Stomach (tissue), 9 donors: ENCODE data around the gene FBXW11. TPM values are rescaled to one million over a fixed set of nuclear protein-coding genes. Genes with fewer than 3 reads are reported as not detected.

Source experiments
- DNase-seq, 2 donors: peaks; one replicate each; pipeline versions ENCODE4 v3.0.0 to v3.0.0-alpha.2; 2013 to 2019
- H3K27ac ChIP-seq, 5 donors: fragments of 200-600 bp in 4 of 5; sonication (generic) in 4 of 5; one replicate each; pipeline ENCODE4 v1.5.1; 2013 to 2019; ENCODE audit warnings: mild to moderate bottlenecking in 1 of 5, moderate library complexity in 1 of 5
- H3K27me3 ChIP-seq, 3 donors: fragments of 200-600 bp; sonication (generic); one replicate each; pipeline ENCODE4 v1.5.1; 2017 to 2019; ENCODE audit warnings: mixed run types in 1 of 3
- H3K36me3 ChIP-seq, 4 donors: fragments of 200-600 bp; sonication (generic); 1 replicate in 3 of 4; 2 replicates in 1 of 4; pipeline ENCODE4 v1.5.1; 2016 to 2019
- H3K4me1 ChIP-seq, 4 donors: fragments of 200-600 bp; sonication (generic); one replicate each; pipeline ENCODE4 v1.5.1; 2016 to 2019
- H3K4me3 ChIP-seq, 4 donors: fragments of 200-600 bp; sonication (generic) in 3 of 4; one replicate each; pipeline ENCODE4 v1.5.1; 2016 to 2019; ENCODE audit warnings: mild to moderate bottlenecking in 1 of 4
- H3K9me3 ChIP-seq, 4 donors: fragments of 200-600 bp; sonication (generic); one replicate each; pipeline ENCODE4 v1.5.1; 2016 to 2019
- CTCF ChIP-seq, 7 experiments: fragments of 450-650 bp in 4 of 7; fragments of 200-600 bp in 3 of 7; sonication (generic) in 3 of 7; IDR thresholded peaks; one replicate each; pipeline ENCODE4 v1.5.1; 2016 to 2019; ENCODE audit warnings: antibody characterized with exemption in 7 of 7, control low read depth in 2 of 7, mild to moderate bottlenecking in 1 of 7
- EP300 ChIP-seq: sonication (generic); formaldehyde crosslinking; IDR thresholded peaks from one replicate; pipeline ENCODE4 v1.6.1; 2017; ENCODE audit warnings: antibody characterized with exemption
- POLR2A ChIP-seq, 4 donors: fragments of 450-650 bp; IDR thresholded peaks; one replicate each; pipeline ENCODE4 v1.6.1; 2016; ENCODE audit warnings: antibody characterized with exemption in 4 of 4, control low read depth in 2 of 4, mild to moderate bottlenecking in 1 of 4, moderate library complexity in 1 of 4
- POLR2AphosphoS5 ChIP-seq, 3 donors: sonication (generic); formaldehyde crosslinking; IDR thresholded peaks; one replicate each; pipeline ENCODE4 v1.6.1; 2016; ENCODE audit warnings: antibody characterized with exemption in 3 of 3
- WGBS, 5 donors: extraction: QIAGEN DNeasy Blood & Tissue Kit in 3 of 5; methylation state at CpG; one replicate each; pipeline versions ENCODE4 v1.1.5 to v1.1.7; 2013 to 2018; 5-methylcytosine and 5-hydroxymethylcytosine counted together
- intact Hi-C: fragments of 100-400 bp; cut with DNase I; formaldehyde crosslinking; loops from one replicate; pipeline ENCODE4 v1.15.1; 2023; ENCODE audit warnings: low total_unique reads
- polyA plus RNA-seq, 3 donors: library from polyadenylated mRNA; stranded (reverse); fragments of 200-250 nt; gene quantifications; one replicate each; pipeline ENCODE4 v1.2.3, GENCODE V29; 2013
- total RNA-seq, 5 donors: library from RNA; depleted of rRNA; stranded (reverse); fragments of >200 nt; gene quantifications; one replicate each; pipeline versions ENCODE4 v1.1.0 to v1.2.3, GENCODE V29; 2014 to 2016
- donor health status: healthy with polysubstance abuse.
- donor health status: Bipolar disorder and iron deficiency.
- donor health status: healthy.

The FBXW11 gene
- total and polyA plus RNA-seq, 8 donors, result 4.3 to 117 (median 25.5) TPM

- Histone ChIP-seq H3K4me3 (no peak overlapping the region), H3K27ac (no peak overlapping the region), H3K27me3 (no peaks in the 10 kb centered on the region), H3K9me3 (no peaks in the 10 kb centered on the region), H3K36me3 (peaks cover 28 to 98% (median 81%) of the 10 kb centered on the region in 4 donors), H3K4me1 (peaks cover 0 to 16% (median 0%) of the 10 kb centered on the region in 4 donors)
- no peak for DNase-seq
- WGBS, 5 donors, result 51 to 92% (median 84%) methylated on average over 1 of the region's 1 CpG
- intact Hi-C loops, result no loop called here
- TF ChIP-seq EP300, result no peak
- TF ChIP-seq POLR2AphosphoS5 (IDR thresholded peaks at IDR 0.05), result no peak
- no peak for TF ChIP-seq CTCF (IDR thresholded peaks at IDR 0.05)
- no peak for TF ChIP-seq POLR2A (IDR thresholded peaks at IDR 0.05)
Measured at GRCh38 chr5:171867786-171868185, 138.7 kb downstream of the FBXW11 start.

GRCh38 chr5:171865471-171865870 lies 141.0 kb downstream of the FBXW11 start:
- intact Hi-C loops, result no loop called here
- WGBS, 5 donors, result 75 to 86% (median 84%) methylated on average over 6 of the region's 6 CpGs
- peaks cover 23 to 91% (median 65%) of the 10 kb centered on the region in 4 donors for H3K36me3 ChIP-seq
- H3K27me3 ChIP-seq, result no peaks in the 10 kb centered on the region
- peaks cover 0 to 37% (median 0%) of the 10 kb centered on the region in 4 donors for H3K4me1 ChIP-seq
- no peaks in the 10 kb centered on the region for H3K9me3 ChIP-seq
- no peak for TF ChIP-seq EP300
- TF ChIP-seq POLR2A (IDR thresholded peaks at IDR 0.05), result no peak
- H3K4me3 ChIP-seq, result no peak overlapping the region
- H3K27ac ChIP-seq, result no peak overlapping the region
- DNase-seq, result no peak

DNA sequence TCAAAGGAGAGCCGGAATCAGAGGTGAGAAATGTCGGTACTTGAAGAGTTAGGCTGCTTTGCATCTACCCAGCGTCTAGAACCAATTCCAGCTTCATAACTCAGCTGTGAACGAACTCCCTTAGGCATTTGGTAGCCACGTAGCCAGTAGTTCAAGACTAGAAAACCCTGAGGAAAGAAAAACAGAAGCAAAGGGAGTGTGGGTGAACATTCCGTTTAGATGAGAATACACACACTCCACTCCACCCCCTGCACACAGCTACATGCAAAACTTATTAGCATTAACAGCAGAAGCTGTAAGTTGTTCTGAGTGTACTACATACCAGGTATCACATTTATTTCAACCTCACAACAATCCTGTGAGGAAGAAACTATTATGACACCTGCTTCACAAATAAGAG lies 142.5 kb downstream of the FBXW11 start:
- no peak for DNase-seq
- intact Hi-C loops, result no loop called here
- Histone ChIP-seq H3K9me3 (no peaks in the 10 kb centered on the region), H3K27me3 (no peaks in the 10 kb centered on the region), H3K27ac (peak overlapping the region in 1 of 5 donors; percentile 41), H3K4me1 (peaks cover 0 to 37% (median 0%) of the 10 kb centered on the region in 4 donors), H3K4me3 (no peak overlapping the region), H3K36me3 (peaks cover 18 to 81% (median 57%) of the 10 kb centered on the region in 4 donors)
- TF ChIP-seq CTCF (IDR thresholded peaks at IDR 0.05) (no peak), POLR2AphosphoS5 (IDR thresholded peaks at IDR 0.05) (no peak), POLR2A (IDR thresholded peaks at IDR 0.05) (no peak), EP300 (no peak)
- 77 to 85% (median 83%) methylated on average over 6 of the region's 6 CpGs for WGBS, 5 donors

GRCh38 chr5:171862624-171863023 lies 143.8 kb downstream of the FBXW11 start:
- TF ChIP-seq POLR2A (IDR thresholded peaks at IDR 0.05) (no peak), POLR2AphosphoS5 (IDR thresholded peaks at IDR 0.05) (no peak), CTCF (IDR thresholded peaks at IDR 0.05) (no peak), EP300 (no peak)
- peaks cover 0 to 42% (median 0%) of the 10 kb centered on the region in 4 donors for H3K4me1 ChIP-seq
- intact Hi-C loops, result no loop called here
- no peak overlapping the region for H3K4me3 ChIP-seq
- H3K27ac ChIP-seq, result no peak overlapping the region
- H3K27me3 ChIP-seq, result no peaks in the 10 kb centered on the region
- no peaks in the 10 kb centered on the region for H3K9me3 ChIP-seq
- H3K36me3 ChIP-seq, result peaks cover 13 to 68% (median 47%) of the 10 kb centered on the region in 4 donors
- no peak for DNase-seq
- 72 to 86% (median 75%) methylated on average over 4 of the region's 4 CpGs for WGBS, 5 donors

GRCh38 chr5:171861381-171861780 lies 145.1 kb downstream of the FBXW11 start:
- Histone ChIP-seq H3K27ac (no peak overlapping the region), H3K9me3 (no peaks in the 10 kb centered on the region), H3K4me3 (no peak overlapping the region), H3K27me3 (no peaks in the 10 kb centered on the region), H3K4me1 (peaks cover 0 to 51% (median 0%) of the 10 kb centered on the region in 4 donors), H3K36me3 (peaks cover 5 to 55% (median 35%) of the 10 kb centered on the region in 4 donors)
- TF ChIP-seq EP300, result no peak
- TF ChIP-seq POLR2A (IDR thresholded peaks at IDR 0.05), result no peak
- TF ChIP-seq CTCF (IDR thresholded peaks at IDR 0.05), result no peak
- TF ChIP-seq POLR2AphosphoS5 (IDR thresholded peaks at IDR 0.05), result no peak
- 64 to 75% (median 70%) methylated on average over 3 of the region's 3 CpGs for WGBS, 5 donors
- DNase-seq, result no peak
- intact Hi-C loops, result no loop called here
